Trophoblast cell (in vitro differentiated cells and primary cell): ENCODE measurements around the gene SF3A2.
"Not testable (repeated sequence)": the region's sequence is repeated elsewhere in the genome, so short reads cannot be mapped to it uniquely, and the experiment has no call there.

Experiments used
- DNase-seq, 2 donors: peaks; one replicate each; pipeline ENCODE4 v3.0.0-alpha.2; 2016
- H2AFZ ChIP-seq: 2 replicates; pipeline ENCODE4 v1.6.1; 2013; ENCODE audit warnings: low read length, moderate library complexity, mild to moderate bottlenecking; ENCODE audit not compliant: insufficient read depth, poor library complexity
- H2AK5ac ChIP-seq: 2 replicates; pipeline ENCODE4 v1.6.1; 2013; ENCODE audit warnings: mild to moderate bottlenecking, low read length
- H2BK120ac ChIP-seq: 2 replicates; pipeline ENCODE4 v1.6.1; 2013; ENCODE audit warnings: low read length, mild to moderate bottlenecking, moderate library complexity; ENCODE audit not compliant: insufficient read depth, poor library complexity
- H2BK12ac ChIP-seq: 2 replicates; pipeline ENCODE4 v1.6.1; 2013; ENCODE audit warnings: mild to moderate bottlenecking, low read length, moderate library complexity
- H2BK5ac ChIP-seq: 2 replicates; pipeline ENCODE4 v1.6.1; 2013; ENCODE audit warnings: low read length, low read depth, moderate library complexity, mild to moderate bottlenecking; ENCODE audit not compliant: poor library complexity
- H3K14ac ChIP-seq: 2 replicates; pipeline ENCODE4 v1.6.1; 2013; ENCODE audit warnings: mild to moderate bottlenecking, low read length
- H3K18ac ChIP-seq: 2 replicates; pipeline ENCODE4 v1.6.1; 2013; ENCODE audit warnings: mild to moderate bottlenecking, low read length
- H3K23ac ChIP-seq: 2 replicates; pipeline ENCODE4 v1.6.1; 2013; ENCODE audit warnings: low read length
- H3K27ac ChIP-seq: 2 replicates; pipeline ENCODE4 v1.5.1; 2013; ENCODE audit warnings: low read depth, mild to moderate bottlenecking, inconsistent platforms, low read length, moderate library complexity
- H3K27me3 ChIP-seq: 2 replicates; pipeline ENCODE4 v1.6.1; 2013; ENCODE audit warnings: inconsistent platforms, mild to moderate bottlenecking, low read length, moderate library complexity; ENCODE audit not compliant: insufficient read depth
- H3K36me3 ChIP-seq, 2 experiments: 1 replicate in 1 of 2; 2 replicates in 1 of 2; pipeline ENCODE4 v1.6.1; 2013; ENCODE audit warnings: low read length in 2 of 2, mild to moderate bottlenecking in 2 of 2, moderate library complexity in 1 of 2; ENCODE audit not compliant: insufficient read depth in 2 of 2, control insufficient read depth in 1 of 2
- H3K4ac ChIP-seq: 2 replicates; pipeline ENCODE4 v1.6.1; 2013; ENCODE audit warnings: low read depth, mild to moderate bottlenecking, low read length, moderate library complexity
- H3K4me1 ChIP-seq, 2 experiments: 1 replicate in 1 of 2; 2 replicates in 1 of 2; pipeline ENCODE4 v1.6.1; 2013; ENCODE audit warnings: low read length in 2 of 2, mild to moderate bottlenecking in 2 of 2, moderate library complexity in 1 of 2; ENCODE audit not compliant: insufficient read depth in 2 of 2, control insufficient read depth in 1 of 2
- H3K4me2 ChIP-seq: 2 replicates; pipeline ENCODE4 v1.6.1; 2013; ENCODE audit warnings: inconsistent platforms, mild to moderate bottlenecking, low read length, moderate library complexity
- H3K4me3 ChIP-seq: 2 replicates; pipeline ENCODE4 v1.5.1; 2013; ENCODE audit warnings: mild to moderate bottlenecking, low read depth, low read length, inconsistent platforms
- H3K79me1 ChIP-seq: one replicate; pipeline ENCODE4 v1.6.1; 2013; ENCODE audit warnings: low read length
- H3K79me2 ChIP-seq: 2 replicates; pipeline ENCODE4 v1.6.1; 2013; ENCODE audit warnings: low read length, mild to moderate bottlenecking; ENCODE audit not compliant: control insufficient read depth, insufficient read depth, poor library complexity
- H3K9ac ChIP-seq: 2 replicates; pipeline ENCODE4 v1.6.1; 2013; ENCODE audit warnings: mild to moderate bottlenecking, low read length
- H3K9me3 ChIP-seq: 2 replicates; pipeline ENCODE4 v1.6.1; 2013; ENCODE audit warnings: low read depth, mild to moderate bottlenecking, control low read depth, inconsistent platforms, low read length; ENCODE audit not compliant: insufficient read depth
- H4K12ac ChIP-seq: 2 replicates; pipeline ENCODE4 v1.6.1; 2013; ENCODE audit warnings: low read depth, mild to moderate bottlenecking, low read length, moderate library complexity
- H4K8ac ChIP-seq: 2 replicates; pipeline ENCODE4 v1.6.1; 2013; ENCODE audit warnings: low read depth, mild to moderate bottlenecking, low read length, moderate library complexity
- H4K91ac ChIP-seq: one replicate; pipeline ENCODE4 v1.6.1; 2013; ENCODE audit warnings: low read depth, mild to moderate bottlenecking, low read length, moderate library complexity
- WGBS: extraction: QIAGEN DNeasy Blood & Tissue Kit; methylation state at CpG from one replicate; pipeline ENCODE4 v1.1.7; 2013; ENCODE audit warnings: missing lambda C conversion rate; ENCODE audit not compliant: insufficient read length, insufficient coverage; ENCODE audit errors: extremely low coverage; 5-methylcytosine and 5-hydroxymethylcytosine counted together

SF3A2 gene

DNA sequence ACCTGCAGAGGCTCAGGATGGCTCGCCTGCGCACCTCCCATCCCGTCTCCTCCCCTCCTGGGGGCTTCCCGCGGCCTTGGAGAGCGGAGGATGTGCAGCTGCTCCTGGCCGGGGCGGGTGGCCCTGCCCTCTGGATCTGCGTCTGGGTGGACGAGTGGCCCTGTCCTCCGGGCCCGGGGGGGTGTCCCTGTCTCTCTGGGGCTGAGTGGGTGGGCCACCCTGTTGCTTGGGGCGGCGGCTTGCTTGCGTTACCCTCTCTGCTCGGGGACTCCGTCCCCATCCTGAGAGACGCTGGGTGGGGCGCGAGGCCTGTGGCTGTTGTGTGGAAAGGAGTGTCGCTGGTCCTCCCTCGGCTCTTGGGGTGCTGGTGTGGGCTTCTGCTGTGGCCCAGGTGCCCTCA is 38.3 kb upstream of the SF3A2 start:
- H3K27me3 ChIP-seq, result no peaks in the 10 kb centered on the region
- H2AK5ac ChIP-seq, result no peak overlapping the region
- H3K4ac ChIP-seq, result no peak overlapping the region
- H3K9me3 ChIP-seq, result peaks cover 13% of the 10 kb centered on the region
- H3K18ac ChIP-seq, result no peak overlapping the region
- no CpG with 5 or more reads among the region's 22 CpGs for WGBS
- H3K4me2 ChIP-seq, result no peak overlapping the region
- H2BK5ac ChIP-seq, result no peak overlapping the region
- no peak overlapping the region for H3K27ac ChIP-seq
- no peak overlapping the region for H4K12ac ChIP-seq
- H3K4me1 ChIP-seq, result no peaks in the 10 kb centered on the region
- no peak for DNase-seq
- no peak overlapping the region for H3K4me3 ChIP-seq
- no peak overlapping the region for H2AFZ ChIP-seq
- H3K14ac ChIP-seq, result no peak overlapping the region
- H2BK12ac ChIP-seq, result no peak overlapping the region
- H3K9ac ChIP-seq, result no peak overlapping the region
- H2BK120ac ChIP-seq, result no peak overlapping the region
- H3K79me1 ChIP-seq, result no peaks in the 10 kb centered on the region
- no peaks in the 10 kb centered on the region for H3K79me2 ChIP-seq
- peaks cover 49 to 55% of the 10 kb centered on the region in 2 experiments for H3K36me3 ChIP-seq
- H4K8ac ChIP-seq, result no peak overlapping the region
- H3K23ac ChIP-seq, result no peak overlapping the region
- H4K91ac ChIP-seq, result no peak overlapping the region

- no CpG with 5 or more reads among the region's 18 CpGs for WGBS
- DNase-seq, result no peak
- Histone ChIP-seq H3K9ac (no peak overlapping the region), H3K4me1 (no peaks in the 10 kb centered on the region), H4K12ac (no peak overlapping the region), H2BK5ac (no peak overlapping the region), H3K79me2 (no peaks in the 10 kb centered on the region), H3K14ac (no peak overlapping the region), H2AK5ac (no peak overlapping the region), H4K8ac (no peak overlapping the region), H3K27ac (no peak overlapping the region), H2BK12ac (no peak overlapping the region), H2BK120ac (no peak overlapping the region), H3K9me3 (peaks cover 15% of the 10 kb centered on the region), H3K4ac (no peak overlapping the region), H3K4me2 (no peak overlapping the region), H3K36me3 (peaks cover 50 to 57% of the 10 kb centered on the region in 2 experiments), H3K4me3 (no peak overlapping the region), H3K27me3 (no peaks in the 10 kb centered on the region), H3K79me1 (no peaks in the 10 kb centered on the region), H3K18ac (no peak overlapping the region), H3K23ac (no peak overlapping the region), H2AFZ (no peak overlapping the region), H4K91ac (no peak overlapping the region)
These were observed 37.4 kb upstream of the SF3A2 start for GRCh38 chr19:2199215-2199614.

- no peak overlapping the region for H3K23ac ChIP-seq
- no peak overlapping the region for H2BK12ac ChIP-seq
- H3K4me1 ChIP-seq, result no peaks in the 10 kb centered on the region
- no peak overlapping the region for H4K8ac ChIP-seq
- H3K4ac ChIP-seq, result no peak overlapping the region
- DNase-seq, result no peak
- H3K14ac ChIP-seq, result no peak overlapping the region
- no peak overlapping the region for H2AK5ac ChIP-seq
- H2BK5ac ChIP-seq, result no peak overlapping the region
- H3K9me3 ChIP-seq, result peaks cover 12% of the 10 kb centered on the region
- no peak overlapping the region for H4K91ac ChIP-seq
- no peak overlapping the region for H3K4me3 ChIP-seq
- WGBS, result no CpG with 5 or more reads among the region's 37 CpGs
- no peaks in the 10 kb centered on the region for H3K27me3 ChIP-seq
- no peaks in the 10 kb centered on the region for H3K79me2 ChIP-seq
- H4K12ac ChIP-seq, result no peak overlapping the region
- no peak overlapping the region for H3K4me2 ChIP-seq
- H3K79me1 ChIP-seq, result no peaks in the 10 kb centered on the region
- H3K36me3 ChIP-seq, result peaks cover 48 to 56% of the 10 kb centered on the region in 2 experiments
- no peak overlapping the region for H2AFZ ChIP-seq
- H2BK120ac ChIP-seq, result no peak overlapping the region
- H3K27ac ChIP-seq, result no peak overlapping the region
- no peak overlapping the region for H3K9ac ChIP-seq
- H3K18ac ChIP-seq, result no peak overlapping the region
These were observed 36.6 kb upstream of the SF3A2 start for GRCh38 chr19:2199861-2200623.

GRCh38 chr19:2200624-2201294 is 35.9 kb upstream of the SF3A2 start:
- not testable (repeated sequence) for H2AK5ac ChIP-seq, H3K79me2 ChIP-seq, H3K9ac ChIP-seq, H4K12ac ChIP-seq, H3K4ac ChIP-seq, DNase-seq, H2BK5ac ChIP-seq, H3K27ac ChIP-seq, H2BK12ac ChIP-seq, H3K4me3 ChIP-seq, H4K8ac ChIP-seq, H4K91ac ChIP-seq, H3K14ac ChIP-seq, H3K18ac ChIP-seq, H3K4me1 ChIP-seq, H3K23ac ChIP-seq, H2BK120ac ChIP-seq, H3K27me3 ChIP-seq, H3K4me2 ChIP-seq, H3K79me1 ChIP-seq, H2AFZ ChIP-seq
- Histone ChIP-seq H3K36me3 (peaks cover 40 to 49% of the 10 kb centered on the region in 2 experiments), H3K9me3 (peaks cover 12% of the 10 kb centered on the region)
- over 99% methylated on average over 48 of the region's 50 CpGs for WGBS
